Activated T-cell treated with anti-CD3 and anti-CD28 coated beads, Interleukin-2, amount 50 U/mL, for 1 hour (primary cell): ENCODE measurements around the gene TOGARAM2.

Experiments
- DNase-seq: peaks from one replicate; pipeline ENCODE4 v3.0.0-alpha.2; 2020

The TOGARAM2 gene

GRCh38 chr2:29057006-29057405 is 75.9 kb downstream of the TOGARAM2 start:
- no peak for DNase-seq

GRCh38 chr2:29059624-29060023 is 78.5 kb downstream of the TOGARAM2 start:
- DNase-seq = no peak

- DNase-seq = no peak
Observed at GRCh38 chr2:29060441-29060840, 79.3 kb downstream of the TOGARAM2 start.

GRCh38 chr2:29061176-29061575 is 80.1 kb downstream of the TOGARAM2 start:
- no peak for DNase-seq

GRCh38 chr2:29061616-29062015 is 80.5 kb downstream of the TOGARAM2 start:
- no peak for DNase-seq

- DNase-seq = no peak
Observed at GRCh38 chr2:29062371-29062770, 81.3 kb downstream of the TOGARAM2 start.

GRCh38 chr2:29063056-29063455 is 82.0 kb downstream of the TOGARAM2 start:
- no peak for DNase-seq

- DNase-seq = no peak
Observed at GRCh38 chr2:29063646-29064345, 82.7 kb downstream of the TOGARAM2 start.

- DNase-seq = no peak
Observed at GRCh38 chr2:29064346-29064715, 83.2 kb downstream of the TOGARAM2 start.

- no peak for DNase-seq
Observed at GRCh38 chr2:29064746-29065067, 83.6 kb downstream of the TOGARAM2 start.

GRCh38 chr2:29065068-29065811 is 84.1 kb downstream of the TOGARAM2 start:
- no peak for DNase-seq

GRCh38 chr2:29066271-29066860 is 85.3 kb downstream of the TOGARAM2 start:
- no peak for DNase-seq

GRCh38 chr2:29066997-29067605 is 86.0 kb downstream of the TOGARAM2 start:
- no peak for DNase-seq

GRCh38 chr2:29068513-29068912 is 87.4 kb downstream of the TOGARAM2 start:
- DNase-seq = no peak

- DNase-seq = no peak
Observed at GRCh38 chr2:29070526-29070925, 89.4 kb downstream of the TOGARAM2 start.

- no peak for DNase-seq
Observed at GRCh38 chr2:29071032-29071975, 90.2 kb downstream of the TOGARAM2 start.

GRCh38 chr2:29072251-29072650 is 91.2 kb downstream of the TOGARAM2 start:
- DNase-seq = no peak

- DNase-seq = no peak
Observed at GRCh38 chr2:29072971-29073725, 92.0 kb downstream of the TOGARAM2 start.

GRCh38 chr2:29073933-29074332 is 92.8 kb downstream of the TOGARAM2 start:
- no peak for DNase-seq

GRCh38 chr2:29074411-29074810 is 93.3 kb downstream of the TOGARAM2 start, which contains the start of gene PCARE:
TSS of gene PCARE (minus strand) at chr2:29074523. CDS start at chr2:29074261, 262 bp downstream.
- no peak for DNase-seq

- no peak for DNase-seq
Observed at GRCh38 chr2:29075894-29076705, 95.0 kb downstream of the TOGARAM2 start.
